ENCODE measurements around the gene ICOS. TPM values are rescaled to one million over a fixed set of nuclear protein-coding genes. Genes with fewer than 3 reads are reported as not detected.
"Not testable (repeated sequence)": the region's sequence is repeated elsewhere in the genome, so short reads cannot be mapped to it uniquely, and the experiment has no call there.

ICOS gene
- polyA plus RNA-seq, 1 donor: not detected

- no peak for DNase-seq
Measured at GRCh38 chr2:203982276-203982675, 45.7 kb downstream of the ICOS start.

- DNase-seq: no peak
Measured at GRCh38 chr2:203983064-203983715, 46.6 kb downstream of the ICOS start.

DNA sequence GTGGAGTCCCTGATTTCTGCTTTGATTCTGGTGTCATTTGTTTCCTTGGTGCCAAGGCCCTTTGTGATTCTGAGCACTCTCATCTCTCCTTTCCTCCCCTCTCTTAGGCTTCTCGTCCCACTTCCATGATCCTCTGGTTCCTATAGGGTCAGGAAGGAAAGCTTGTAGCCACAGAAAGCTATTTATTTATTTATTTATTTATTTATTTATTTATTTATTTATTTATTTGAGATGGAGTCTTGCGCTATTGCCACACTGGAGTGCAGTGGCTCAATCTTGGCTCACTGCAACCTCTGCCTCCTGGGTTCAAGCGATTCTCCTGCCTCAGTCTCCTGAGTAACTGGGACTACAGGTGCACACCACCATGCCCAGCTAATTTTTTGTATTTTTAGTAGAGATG is 49.4 kb downstream of the ICOS start:
- not testable (repeated sequence) for DNase-seq

- DNase-seq: no peak
Measured at GRCh38 chr2:203987959-203988358, 51.4 kb downstream of the ICOS start.

GRCh38 chr2:203988500-203989260 is 52.1 kb downstream of the ICOS start:
- no peak for DNase-seq

- DNase-seq: no peak
Measured at GRCh38 chr2:203989521-203989920, 53.0 kb downstream of the ICOS start.

GRCh38 chr2:203992509-203992908 is 55.9 kb downstream of the ICOS start:
- no peak for DNase-seq

DNA sequence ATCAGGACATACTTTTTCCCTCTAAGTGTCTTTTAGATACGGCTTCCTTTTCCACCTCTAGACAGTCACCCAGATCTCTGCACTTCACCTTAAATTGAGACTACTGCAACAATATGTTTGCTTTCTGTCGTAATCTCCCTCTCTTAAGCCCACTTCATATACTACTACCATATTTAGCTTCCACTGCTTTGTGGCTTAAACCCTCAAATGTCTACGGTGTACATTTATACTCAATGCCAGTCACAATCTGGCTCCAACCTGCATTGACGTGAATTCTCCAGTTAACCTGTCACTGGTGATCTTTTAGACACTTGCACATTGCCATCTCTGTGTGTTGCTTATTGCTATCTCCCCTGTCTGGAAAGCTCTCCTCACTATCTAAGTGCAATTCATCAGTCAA is 56.4 kb downstream of the ICOS start:
- DNase-seq: no peak

DNA sequence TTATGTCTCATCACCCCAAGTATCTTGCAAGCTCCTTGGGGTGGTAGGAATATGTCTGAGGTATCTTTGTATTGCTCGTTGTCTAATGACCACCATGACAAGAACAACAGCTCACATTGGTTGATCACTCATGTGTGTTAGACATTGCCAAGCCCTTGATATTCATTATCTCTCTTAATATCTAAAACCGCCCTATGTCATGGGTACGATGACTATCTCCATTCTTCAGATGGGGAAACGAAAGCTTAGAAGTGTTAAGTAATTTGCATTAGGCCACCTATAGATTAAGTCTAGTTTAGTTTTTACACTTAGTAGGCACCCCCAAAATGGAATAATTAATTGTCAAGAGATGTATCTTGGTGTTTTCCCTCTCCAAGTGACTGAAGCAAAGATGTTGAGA is 57.0 kb downstream of the ICOS start:
- DNase-seq: no peak

DNA sequence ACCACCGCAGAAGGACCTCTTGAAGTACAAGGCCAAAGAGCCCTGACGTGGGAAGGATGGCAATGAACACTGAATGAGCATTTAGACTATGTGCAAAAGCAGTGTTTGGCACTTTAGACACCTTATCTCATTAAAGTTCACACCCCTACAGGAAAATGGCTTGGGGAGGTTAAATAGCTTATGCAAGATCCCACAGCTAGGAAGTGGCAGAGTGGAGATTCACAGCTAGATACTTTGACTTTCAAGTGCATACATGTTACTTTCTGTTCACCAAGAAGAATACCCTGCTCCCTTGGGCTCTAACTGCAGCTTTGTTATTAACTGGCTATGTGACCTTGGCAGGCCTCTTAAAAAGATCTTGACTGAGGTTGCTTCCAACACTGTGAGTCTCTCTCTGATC is 58.2 kb downstream of the ICOS start:
- DNase-seq: no peak

- no peak for DNase-seq
Measured at GRCh38 chr2:203996692-203997091, 60.1 kb downstream of the ICOS start.

- no peak for DNase-seq
Measured at GRCh38 chr2:203997481-203997880, 60.9 kb downstream of the ICOS start.

DNA sequence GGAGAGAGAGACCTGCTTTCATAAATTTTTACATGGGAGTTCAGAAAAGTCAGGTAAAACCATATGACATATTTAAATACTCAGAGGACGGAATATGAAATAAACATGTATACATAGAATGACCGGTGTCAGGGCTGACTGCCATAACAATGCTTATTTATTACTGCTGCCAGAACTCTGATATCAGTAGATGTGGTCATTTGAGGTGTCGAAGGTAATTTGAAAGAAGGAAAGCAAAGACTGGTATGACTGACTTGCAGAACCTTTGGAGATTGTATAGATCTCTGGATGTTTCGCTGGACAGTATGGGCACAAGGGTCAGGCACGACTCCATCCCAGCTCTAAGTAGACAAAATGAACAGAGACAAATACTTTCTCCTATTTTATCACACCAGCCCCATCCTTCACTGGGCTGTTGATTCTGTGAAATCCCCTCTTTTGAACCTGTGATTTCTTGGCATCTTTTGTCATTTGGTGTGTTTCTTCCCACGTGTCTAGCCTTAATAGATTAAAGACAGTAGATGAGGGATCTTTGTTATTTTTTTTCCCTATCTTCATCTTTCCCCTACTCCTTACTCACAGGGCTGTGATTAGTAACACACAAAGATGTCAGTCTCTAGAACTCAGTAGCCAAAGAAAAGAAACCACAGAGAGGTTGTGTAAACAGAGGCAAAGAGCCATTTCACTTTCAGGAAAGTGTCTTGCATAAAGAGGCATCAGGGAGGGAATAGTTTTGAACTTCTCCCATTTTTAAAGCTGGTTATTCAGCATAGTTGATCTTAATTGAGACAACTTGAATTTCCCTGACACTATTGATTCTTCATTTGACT is 61.6 kb downstream of the ICOS start:
- DNase-seq: no peak

GRCh38 chr2:203999835-204000234 is 63.3 kb downstream of the ICOS start:
- DNase-seq: no peak

DNA sequence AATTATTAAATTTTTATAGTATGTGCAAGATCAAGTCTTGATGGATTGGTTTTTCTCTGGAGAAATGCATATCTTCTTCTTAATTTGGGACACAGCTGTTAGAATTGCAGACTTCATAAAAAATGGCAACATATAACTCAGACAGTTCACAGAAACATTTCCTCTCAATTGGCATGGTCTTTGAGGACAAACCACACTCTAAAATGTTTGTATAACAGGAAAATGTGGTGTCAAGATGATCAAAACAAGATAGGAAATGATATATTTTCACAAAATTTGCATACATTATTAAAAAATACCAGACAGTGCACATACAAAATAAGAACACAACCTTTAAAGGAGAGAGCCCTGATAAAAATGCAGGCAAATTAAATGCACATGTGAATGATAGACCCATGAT is 63.9 kb downstream of the ICOS start:
- no peak for DNase-seq

DNA sequence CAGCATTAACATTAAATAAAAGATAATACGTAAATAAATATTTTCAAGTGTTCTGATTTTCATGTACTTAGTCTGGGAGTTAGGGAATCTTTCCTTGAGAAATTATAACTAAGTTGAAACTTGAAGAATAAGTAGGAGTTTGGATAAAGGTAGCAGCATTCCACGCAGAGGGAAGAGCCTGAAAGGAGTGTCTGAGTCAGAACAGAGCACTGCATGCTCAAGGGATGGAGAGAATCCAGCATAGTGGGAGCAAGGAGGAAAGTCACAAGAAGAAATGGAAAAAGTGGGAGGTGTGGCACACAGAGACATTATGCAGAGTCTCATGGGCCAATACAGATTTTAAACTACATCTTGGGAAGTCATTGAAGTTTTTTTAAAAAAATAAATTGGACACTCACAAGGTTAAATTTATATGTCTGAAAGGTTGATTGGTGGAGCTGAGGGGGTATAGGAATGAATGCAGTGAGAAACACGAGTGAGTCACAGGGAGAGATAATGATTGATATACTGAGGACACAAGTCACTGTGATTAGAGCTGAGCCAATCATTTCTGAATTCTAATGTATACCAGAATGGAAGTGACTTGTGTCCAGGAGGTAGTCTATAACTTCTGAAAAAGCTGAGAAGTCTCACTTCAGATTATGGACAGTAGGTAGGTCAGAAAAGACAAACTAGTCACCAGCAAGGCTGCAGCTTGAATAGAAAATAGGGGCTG is 66.9 kb downstream of the ICOS start:
- no peak for DNase-seq

- DNase-seq: no peak
Measured at GRCh38 chr2:204004912-204005311, 68.3 kb downstream of the ICOS start.

- DNase-seq: no peak
Measured at GRCh38 chr2:204005940-204006721, 69.6 kb downstream of the ICOS start.

- no peak for DNase-seq
Measured at GRCh38 chr2:204008352-204008751, 71.8 kb downstream of the ICOS start.

GRCh38 chr2:204010628-204011560 is 74.3 kb downstream of the ICOS start:
- DNase-seq: no peak

Data from hindlimb muscle (tissue), 1 donor.